OCI-LY7 (cell line): ENCODE data around the gene CENPP. TPM values are rescaled to one million over a fixed set of nuclear protein-coding genes. Genes with fewer than 3 reads are reported as not detected.

Experiments
- BruUV-seq: library from RNA; stranded (reverse); fragments of 400-500 nt; replicated peaks from 2 replicates; lab custom pipeline; 2021; lab: Mats Ljungman, UMichigan
- CTCF ChIA-PET: fragments of 300-600 bp; sonication (Branson Sonifier 250); formaldehyde crosslinking; loops from one replicate; lab custom pipeline; 2022; ENCODE audit warnings: antibody characterized with exemption; ENCODE audit not compliant: unreplicated experiment; lab: Charles Lee
- POLR2A ChIA-PET: fragments of 300-600 bp; sonication (Branson Sonifier 250); formaldehyde crosslinking; loops from one replicate; lab custom pipeline; 2022; ENCODE audit warnings: antibody characterized with exemption; lab: Charles Lee
- DNase-seq: peaks from one replicate; pipeline ENCODE4 v3.0.0-alpha.2; 2015; ENCODE audit warnings: low spot score
- H2AFZ ChIP-seq: fragments of 200-600 bp; sonication (generic), shearing (Covaris generic); 2 replicates; pipeline ENCODE4 v1.6.1; 2014; ENCODE audit warnings: mild to moderate bottlenecking, antibody characterized with exemption, low read length, moderate library complexity
- H3K27ac ChIP-seq: fragments of 200-600 bp; sonication (generic); 2 replicates; pipeline ENCODE4 v1.5.1; 2014; ENCODE audit warnings: mixed run types, low read depth, mild to moderate bottlenecking, moderate library complexity, low read length, inconsistent platforms; ENCODE audit not compliant: poor library complexity, severe bottlenecking
- H3K36me3 ChIP-seq: fragments of 200-600 bp; sonication (generic); 2 replicates; pipeline ENCODE4 v1.6.1; 2014; ENCODE audit warnings: mild to moderate bottlenecking, antibody characterized with exemption, low read length, moderate library complexity, mixed read lengths; ENCODE audit not compliant: insufficient read depth
- H3K4me1 ChIP-seq: fragments of 200-600 bp; sonication (generic); 2 replicates; pipeline ENCODE4 v1.5.1; 2014; ENCODE audit warnings: mild to moderate bottlenecking, low read length; ENCODE audit not compliant: insufficient read depth, poor library complexity, severe bottlenecking
- H3K4me2 ChIP-seq: fragments of 200-600 bp; sonication (generic); 2 replicates; pipeline ENCODE4 v1.6.1; 2014; ENCODE audit warnings: mild to moderate bottlenecking, low read length
- H3K4me3 ChIP-seq: fragments of 200-600 bp; sonication (generic); 2 replicates; pipeline ENCODE4 v1.5.1; 2014; ENCODE audit warnings: mild to moderate bottlenecking, low read depth, low read length; ENCODE audit not compliant: poor library complexity, severe bottlenecking
- H3K79me2 ChIP-seq: fragments of 200-600 bp; sonication (generic); 2 replicates; pipeline ENCODE4 v1.6.1; 2016; ENCODE audit warnings: low read depth, mild to moderate bottlenecking, low read length, moderate library complexity, mixed read lengths; ENCODE audit not compliant: insufficient read depth
- H3K9me2 ChIP-seq: fragments of 200-600 bp; sonication (generic); 2 replicates; pipeline ENCODE4 v1.6.1; 2016; ENCODE audit warnings: mild to moderate bottlenecking, low read length, mixed read lengths; ENCODE audit not compliant: insufficient read depth
- H3K9me3 ChIP-seq: fragments of 200-600 bp; sonication (generic); 2 replicates; pipeline ENCODE4 v1.6.1; 2014; ENCODE audit warnings: mild to moderate bottlenecking, mixed run types, low read length, mixed read lengths
- H4K20me1 ChIP-seq: fragments of 200-600 bp; sonication (generic); 2 replicates; pipeline ENCODE4 v1.6.1; 2014; ENCODE audit warnings: mild to moderate bottlenecking, antibody characterized with exemption, low read length, moderate library complexity, mixed read lengths; ENCODE audit not compliant: insufficient read depth
- EZH2phosphoT487 ChIP-seq: fragments of 200-600 bp; sonication (generic); IDR thresholded peaks from 2 replicates; pipeline ENCODE4 v1.6.1; 2018; ENCODE audit warnings: low read depth, borderline replicate concordance, mild to moderate bottlenecking, mixed run types, antibody characterized with exemption, low read length, moderate library complexity, mixed read lengths
- intact Hi-C: fragments of 100-400 bp; cut with micrococcal nuclease; formaldehyde crosslinking; loops from one replicate; pipeline ENCODE4 v1.10.0; 2022; ENCODE audit not compliant: unreplicated experiment
- total RNA-seq, 2 experiments: library from RNA; depleted of rRNA in 1 of 2; stranded (reverse); fragments of >200 nt in 1 of 2; shearing (Covaris generic) in 1 of 2; gene quantifications; 2 replicates each; pipeline ENCODE4 v1.2.3, GENCODE V29; 2014 to 2022
- TF ChIP-seq, protein P1 (sequence below): fragments of 200-600 bp; sonication (generic); conservative IDR thresholded peaks from 2 replicates; pipeline ENCODE4 v1.5.1; 2014; ENCODE audit warnings: mild to moderate bottlenecking, antibody characterized with exemption, low read length, moderate library complexity, mixed read lengths

Gene CENPP
- total RNA-seq, 2 experiments from 2014 or later: 25.4 to 30.9 TPM

DNA sequence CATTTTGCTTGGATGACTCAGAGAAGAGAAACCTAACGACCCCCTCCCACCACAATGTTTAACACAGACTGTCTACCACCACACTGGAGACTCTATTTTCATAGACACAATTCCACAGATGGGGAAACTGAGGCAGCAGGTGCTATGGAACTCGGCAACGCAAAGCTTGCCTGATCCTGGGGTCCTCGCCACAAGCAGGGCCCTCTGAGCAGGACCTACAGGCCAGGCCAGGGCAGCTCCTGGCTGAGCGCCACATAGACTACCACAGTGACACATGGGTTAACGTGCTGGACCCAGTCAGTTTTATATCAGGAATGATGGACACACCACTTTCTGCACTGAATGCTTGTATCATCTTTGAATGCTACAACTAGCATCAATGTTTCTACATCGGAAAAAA, 332.4 kb downstream of the CENPP start:
- POLR2A ChIA-PET: no interaction called here
- intact Hi-C loops: no loop called here
- H3K79me2 ChIP-seq: no peaks in the 10 kb centered on the region

DNA sequence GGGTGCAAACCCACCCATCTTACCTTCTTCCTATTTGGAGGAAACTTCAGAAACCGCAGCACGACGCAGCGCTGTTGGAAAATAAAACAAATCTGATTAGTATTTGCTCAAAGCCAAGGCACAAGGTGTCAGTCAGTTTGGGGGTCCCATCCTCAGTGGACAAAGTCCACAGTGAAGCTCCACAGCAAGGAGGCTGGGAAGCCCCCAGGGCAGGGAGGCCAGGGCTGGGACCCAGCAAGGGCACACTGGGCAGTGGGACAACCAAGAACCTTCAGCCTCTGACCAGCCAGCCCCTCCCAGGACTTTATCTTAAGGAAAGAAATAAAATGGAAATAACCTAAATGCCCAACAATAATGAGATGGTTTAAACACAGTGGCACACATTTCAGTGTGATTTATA, 332.9 kb downstream of the CENPP start:
- H2AFZ ChIP-seq: no peak overlapping the region

More for the DNA sequence above, 332.4 kb downstream of the CENPP start:
- CTCF ChIA-PET: no interaction called here
- Histone ChIP-seq H3K36me3 (peaks cover 49% of the 10 kb centered on the region), H3K27ac (no peak overlapping the region), H3K4me3 (no peak overlapping the region), H3K9me3 (no peaks in the 10 kb centered on the region), H3K4me1 (peaks cover 8% of the 10 kb centered on the region), H2AFZ (no peak overlapping the region), H3K9me2 (no peaks in the 10 kb centered on the region), H3K4me2 (no peak overlapping the region), H4K20me1 (no peaks in the 10 kb centered on the region)
- DNase-seq: no peak
- no peak for TF ChIP-seq EZH2phosphoT487
- TF ChIP-seq, protein P1, sequence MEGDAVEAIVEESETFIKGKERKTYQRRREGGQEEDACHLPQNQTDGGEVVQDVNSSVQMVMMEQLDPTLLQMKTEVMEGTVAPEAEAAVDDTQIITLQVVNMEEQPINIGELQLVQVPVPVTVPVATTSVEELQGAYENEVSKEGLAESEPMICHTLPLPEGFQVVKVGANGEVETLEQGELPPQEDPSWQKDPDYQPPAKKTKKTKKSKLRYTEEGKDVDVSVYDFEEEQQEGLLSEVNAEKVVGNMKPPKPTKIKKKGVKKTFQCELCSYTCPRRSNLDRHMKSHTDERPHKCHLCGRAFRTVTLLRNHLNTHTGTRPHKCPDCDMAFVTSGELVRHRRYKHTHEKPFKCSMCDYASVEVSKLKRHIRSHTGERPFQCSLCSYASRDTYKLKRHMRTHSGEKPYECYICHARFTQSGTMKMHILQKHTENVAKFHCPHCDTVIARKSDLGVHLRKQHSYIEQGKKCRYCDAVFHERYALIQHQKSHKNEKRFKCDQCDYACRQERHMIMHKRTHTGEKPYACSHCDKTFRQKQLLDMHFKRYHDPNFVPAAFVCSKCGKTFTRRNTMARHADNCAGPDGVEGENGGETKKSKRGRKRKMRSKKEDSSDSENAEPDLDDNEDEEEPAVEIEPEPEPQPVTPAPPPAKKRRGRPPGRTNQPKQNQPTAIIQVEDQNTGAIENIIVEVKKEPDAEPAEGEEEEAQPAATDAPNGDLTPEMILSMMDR: no peak
- BruUV-seq: no TSS peak

DNA sequence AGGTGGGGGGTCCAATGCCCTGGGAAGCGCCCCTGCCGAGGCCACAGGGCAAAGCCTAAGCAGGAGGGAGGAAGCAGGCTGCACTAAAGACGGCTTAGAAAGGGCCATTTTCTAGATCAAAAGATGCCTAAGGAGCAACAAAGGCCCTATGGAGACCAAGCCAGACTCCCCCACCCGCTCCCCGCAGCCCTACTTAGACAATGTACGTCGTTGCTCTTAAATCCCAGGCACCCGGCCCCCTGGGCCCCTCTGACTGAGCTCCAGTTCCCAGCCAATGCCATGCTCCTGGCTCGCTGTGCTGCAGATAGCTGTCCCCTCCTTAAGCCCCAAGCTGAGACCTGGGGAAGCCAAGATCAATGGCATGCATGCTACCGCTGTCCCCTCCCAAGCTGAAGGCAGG, 333.8 kb downstream of the CENPP start:
- H3K9me3 ChIP-seq: no peaks in the 10 kb centered on the region
- no peak overlapping the region for H3K4me2 ChIP-seq
- no peaks in the 10 kb centered on the region for H4K20me1 ChIP-seq
- no peak for DNase-seq
- ChIA-PET POLR2A (interaction anchor here (1.0 kb wide), 1 partner anchor 11 kb away, joined by 6 read pairs; the partner anchor contains the start of gene IPPK), CTCF (no interaction called here)
- H3K9me2 ChIP-seq: no peaks in the 10 kb centered on the region
- H3K4me3 ChIP-seq: no peak overlapping the region
- BruUV-seq: no TSS peak
- H3K79me2 ChIP-seq: peaks cover 6% of the 10 kb centered on the region; the same call in 1 of the 2 replicates
- peaks cover 49% of the 10 kb centered on the region for H3K36me3 ChIP-seq
- TF ChIP-seq, protein P1: no peak
- TF ChIP-seq EZH2phosphoT487: no peak
- intact Hi-C loops: no loop called here
- no peak overlapping the region for H2AFZ ChIP-seq
- H3K27ac ChIP-seq: no peak overlapping the region
- H3K4me1 ChIP-seq: peaks cover 6% of the 10 kb centered on the region

More for the DNA sequence above, 332.9 kb downstream of the CENPP start:
- H3K9me3 ChIP-seq: no peaks in the 10 kb centered on the region
- ChIA-PET CTCF (no interaction called here), POLR2A (no interaction called here)
- intact Hi-C loops: no loop called here
- H3K27ac ChIP-seq: no peak overlapping the region
- peaks cover 49% of the 10 kb centered on the region for H3K36me3 ChIP-seq
- TF ChIP-seq EZH2phosphoT487: no peak
- TF ChIP-seq, protein P1: no peak
- H3K79me2 ChIP-seq: peaks cover 1% of the 10 kb centered on the region; the same call in 1 of the 2 replicates
- no peak for DNase-seq
- H3K9me2 ChIP-seq: no peaks in the 10 kb centered on the region
- no peak overlapping the region for H3K4me2 ChIP-seq
- peaks cover 8% of the 10 kb centered on the region for H3K4me1 ChIP-seq
- H3K4me3 ChIP-seq: no peak overlapping the region
- no TSS peak for BruUV-seq
- H4K20me1 ChIP-seq: no peaks in the 10 kb centered on the region
